GM12878 (cell line): ENCODE data around the gene RPLP2. TPM values are rescaled to one million over a fixed set of nuclear protein-coding genes. Genes with fewer than 3 reads are reported as not detected.

Experiments
- ATAC-seq: fragments of 200-7000 bp; cut with Tn5 transposase; 3 replicates; pipeline ENCODE4 v1.9.1; 2020; ENCODE audit warnings: mild to moderate bottlenecking, moderate library complexity
- BruUV-seq: library from RNA; stranded (reverse); fragments of 400-500 nt; replicated peaks from 2 replicates; lab custom pipeline; 2021; lab: Mats Ljungman, UMichigan
- CTCF ChIA-PET: fragments of 300-600 bp; sonication (Branson Sonifier 250); formaldehyde crosslinking; extraction: SDS; loops from one replicate; lab custom pipeline; 2021; ENCODE audit warnings: inconsistent platforms; lab: Yijun Ruan, JAX
- POLR2A ChIA-PET: fragments of 350-600 bp; formaldehyde crosslinking; extraction: SDS; loops from one replicate; lab custom pipeline; 2021; ENCODE audit warnings: inconsistent platforms; lab: Charles Lee
- RAD21 ChIA-PET: fragments of 300-600 bp; sonication (Branson Sonifier 250); formaldehyde crosslinking; loops from one replicate; lab custom pipeline; 2023; ENCODE audit warnings: antibody characterized with exemption; ENCODE audit not compliant: unreplicated experiment; lab: Charles Lee
- SMC1A ChIA-PET: fragments of 300-600 bp; sonication (Branson Sonifier 250); formaldehyde crosslinking; loops from one replicate; lab custom pipeline; 2023; ENCODE audit not compliant: unreplicated experiment, uncharacterized antibody; lab: Charles Lee
- DNase-seq: peaks from one replicate; pipeline ENCODE4 v3.0.0-alpha.2; 2011; ENCODE audit warnings: low read depth, low spot score
- FAIRE-seq: peaks from 3 replicates; lab custom pipeline; 2011; peaks lifted over from hg19 to GRCh38; lab: Jason Lieb, UNC
- H2AFZ ChIP-seq: 2 replicates; pipeline ENCODE4 v1.6.0; 2011; ENCODE audit warnings: low read depth, low read length, control low read depth; ENCODE audit not compliant: control insufficient read depth
- H3K27ac ChIP-seq: 2 replicates; pipeline ENCODE4 v1.5.1; 2011; ENCODE audit warnings: control low read depth; ENCODE audit not compliant: control insufficient read depth, insufficient read depth
- H3K27me3 ChIP-seq, 2 experiments: replicated peaks in 1 of 2; 2 replicates each; pipeline versions ENCODE4 v1.6.0 to v1.6.1; 2011; ENCODE audit warnings: low read length in 1 of 2; ENCODE audit not compliant: control insufficient read depth in 2 of 2, insufficient read depth in 2 of 2
- H3K36me3 ChIP-seq, 2 experiments: 2 replicates each; pipeline ENCODE4 v1.5.1; 2011; ENCODE audit warnings: low read length in 1 of 2; ENCODE audit not compliant: control insufficient read depth in 2 of 2, insufficient read depth in 2 of 2
- H3K4me1 ChIP-seq: 2 replicates; pipeline ENCODE4 v1.6.1; 2011; ENCODE audit warnings: mild to moderate bottlenecking, low read length, moderate library complexity, mixed read lengths; ENCODE audit not compliant: control insufficient read depth, insufficient read depth
- H3K4me2 ChIP-seq: 2 replicates; pipeline ENCODE4 v1.6.0; 2011; ENCODE audit warnings: control low read depth; ENCODE audit not compliant: control insufficient read depth, insufficient read depth
- H3K4me3 ChIP-seq: fragments of 200-600 bp; sonication (generic); 2 replicates; pipeline ENCODE4 v1.5.1; 2016
- H3K79me2 ChIP-seq: 2 replicates; pipeline ENCODE4 v1.6.0; 2011; ENCODE audit warnings: low read length; ENCODE audit not compliant: control insufficient read depth, insufficient read depth
- H3K9ac ChIP-seq: 2 replicates; pipeline ENCODE4 v1.8.0; 2011; ENCODE audit warnings: low read length, control low read depth, mixed read lengths; ENCODE audit not compliant: control insufficient read depth, insufficient read depth
- H3K9me3 ChIP-seq: replicated peaks from 3 replicates; pipeline ENCODE4 v1.5.1; 2011; ENCODE audit warnings: mild to moderate bottlenecking, low read length; ENCODE audit not compliant: control insufficient read depth, insufficient read depth
- H4K20me1 ChIP-seq: 2 replicates; pipeline ENCODE4 v1.6.0; 2011; ENCODE audit not compliant: control insufficient read depth, insufficient read depth
- BCL3 ChIP-seq: IDR thresholded peaks from 2 replicates; pipeline ENCODE4 v1.6.1; 2011; ENCODE audit warnings: borderline replicate concordance, low read depth, mild to moderate bottlenecking, moderate library complexity, low read length; ENCODE audit not compliant: insufficient read depth, poor library complexity, severe bottlenecking
- BCLAF1 ChIP-seq: fragments of 450-650 bp; IDR thresholded peaks from 2 replicates; pipeline ENCODE4 v1.6.1; 2017; ENCODE audit warnings: antibody characterized with exemption, mild to moderate bottlenecking, moderate library complexity
- CBX3 ChIP-seq: fragments of 200-600 bp; sonication (generic); IDR thresholded peaks from 2 replicates; pipeline ENCODE4 v1.6.1; 2016; ENCODE audit warnings: low read depth, borderline replicate concordance
- CEBPZ ChIP-seq: fragments of 150-350 bp; IDR thresholded peaks from 2 replicates; pipeline ENCODE4 v1.6.1; 2016; ENCODE audit warnings: low read depth, low read length
- EGR1 ChIP-seq, 2 experiments: IDR thresholded peaks; 1 replicate in 1 of 2; 2 replicates in 1 of 2; pipeline ENCODE4 v1.6.1; 2011 to 2012; ENCODE audit warnings: low read depth in 2 of 2, low read length in 2 of 2, borderline replicate concordance in 1 of 2, mild to moderate bottlenecking in 1 of 2, moderate library complexity in 1 of 2
- ETV6 ChIP-seq, 2 experiments: fragments of 450-650 bp in 1 of 2; IDR thresholded peaks in 1 of 2; conservative IDR thresholded peaks in 1 of 2; 2 replicates each; pipeline ENCODE4 v1.6.1; 2014; ENCODE audit warnings: antibody characterized with exemption in 1 of 2, borderline replicate concordance in 1 of 2, low read depth in 1 of 2, mild to moderate bottlenecking in 1 of 2, moderate library complexity in 1 of 2
- GATAD2B ChIP-seq: fragments of 450-650 bp; conservative IDR thresholded peaks from 2 replicates; pipeline ENCODE4 v1.6.1; 2017; ENCODE audit warnings: low read depth, mild to moderate bottlenecking, moderate library complexity
- MEF2B ChIP-seq: fragments of 450-650 bp; IDR thresholded peaks from 2 replicates; pipeline ENCODE4 v1.6.1; 2018; ENCODE audit warnings: mild to moderate bottlenecking, moderate library complexity; ENCODE audit not compliant: partially characterized antibody, poor library complexity, severe bottlenecking
- MLLT1 ChIP-seq: fragments of 450-650 bp; IDR thresholded peaks from 2 replicates; pipeline ENCODE4 v1.6.1; 2016; ENCODE audit warnings: mild to moderate bottlenecking
- MXI1 ChIP-seq: fragments of 150-350 bp; IDR thresholded peaks from 2 replicates; pipeline ENCODE4 v1.6.1; 2011; ENCODE audit warnings: low read depth, mild to moderate bottlenecking, inconsistent platforms, low read length, improper control_type of control experiment
- PAX5 ChIP-seq: IDR thresholded peaks from 2 replicates; pipeline ENCODE4 v1.6.1; 2011; ENCODE audit warnings: low read depth, low read length, borderline replicate concordance
- SMARCA5 ChIP-seq: fragments of 450-650 bp; IDR thresholded peaks from 2 replicates; pipeline ENCODE4 v1.6.1; 2017; ENCODE audit warnings: mild to moderate bottlenecking
- WRNIP1 ChIP-seq: IDR thresholded peaks from 2 replicates; pipeline ENCODE4 v1.6.1; 2011; ENCODE audit warnings: low read depth, low read length, improper control_type of control experiment, borderline replicate concordance
- WGBS: methylation state at CpG from one replicate; pipeline ENCODE4 v1.1.6; 2016; ENCODE audit warnings: low lambda C conversion rate; ENCODE audit not compliant: insufficient replicate concordance, insufficient coverage; ENCODE audit errors: missing lambda C conversion rate; 5-methylcytosine and 5-hydroxymethylcytosine counted together
- in situ Hi-C: fragments of 300-500 bp; cut with MboI; formaldehyde crosslinking; loops from 9 replicates; pipeline ENCODE4 v1.14.3; 2018; ENCODE audit warnings: mixed read lengths
- intact Hi-C: fragments of 100-400 bp; cut with micrococcal nuclease; formaldehyde crosslinking; loops from one replicate; pipeline ENCODE4 v1.14.2; 2022; ENCODE audit not compliant: unreplicated experiment
- polyA plus RNA-seq, 11 experiments: library from polyadenylated mRNA; depleted of rRNA in 4 of 11; unstranded in 6 of 11; stranded (reverse) in 5 of 11; fragments of >200 nt; fragmentation: Nextera tagmentation in 4 of 11; fragmentation: Illumina TruSeq in 1 of 11; extraction: Ambion mirVana in 4 of 11; extraction: Trizol in 1 of 11; gene quantifications; 1 replicate in 1 of 11; 2 replicates in 10 of 11; pipeline versions ENCODE4 v1.2.1 to v1.2.3, GENCODE V29; 2011 to 2016; ENCODE audit warnings: inconsistent platforms in 2 of 11, missing spikeins in 2 of 11, low read depth in 1 of 11
- total RNA-seq, 4 experiments: library from RNA; depleted of rRNA in 3 of 4; stranded (reverse); fragments of >200 nt in 3 of 4; fragmentation: Illumina TruSeq in 1 of 4; extraction: Trizol in 1 of 4; gene quantifications; 2 replicates each; pipeline versions ENCODE4 v1.2.1 to v1.2.3, GENCODE V29; 2013 to 2021

The RPLP2 gene
- total and polyA plus RNA-seq, 10 of the 15 experiments (the other 5 are each of a cell fraction or from before 2014, with no cell fraction given), result 488 to 3,558 (median 1,481) TPM

GRCh38 chr11:847876-848275 lies 38.1 kb downstream of the RPLP2 start:
- H3K36me3 ChIP-seq, result no peaks in the 10 kb centered on the region
- peaks cover 8% of the 10 kb centered on the region for H3K4me1 ChIP-seq
- BruUV-seq, result no TSS peak
- ChIA-PET POLR2A (interaction anchor here (1.0 kb wide), 1 partner anchor 21 kb away, joined by 3 read pairs; no protein-coding TSS in a partner anchor), RAD21 (interaction anchor here (1.3 kb wide), 1 partner anchor 39 kb away, joined by 3 read pairs; the partner anchor contains the start of gene RPLP2), CTCF (interaction anchor here (0.9 to 3.4 kb wide), 5 partner anchors 17 to 207 kb away, joined by 3 to 23 read pairs (median 3); no protein-coding TSS in a partner anchor), SMC1A (no interaction called here)
- no peak overlapping the region for H3K27ac ChIP-seq
- H3K9ac ChIP-seq, result no peak overlapping the region
- no peaks in the 10 kb centered on the region for H3K79me2 ChIP-seq
- no peak for DNase-seq
- no peak overlapping the region for H3K4me3 ChIP-seq
- ATAC-seq, result no peak
- FAIRE-seq, result no peak
- H3K4me2 ChIP-seq, result no peak overlapping the region
- in situ Hi-C loops, result loop anchor here (10.0 kb wide), 2 partner anchors 207 to 1007 kb away; partner anchors contain the start of gene LSP1
- H3K27me3 ChIP-seq, result no peaks in the 10 kb centered on the region; a peak in 1 of 4 replicates
- 42% methylated on average over 18 of the region's 18 CpGs for WGBS
- no peaks in the 10 kb centered on the region for H4K20me1 ChIP-seq
- intact Hi-C loops, result loop anchor here (1.0 kb wide), 1 partner anchor 203 kb away; no protein-coding TSS in a partner anchor
- no peaks in the 10 kb centered on the region for H3K9me3 ChIP-seq
- no peak overlapping the region for H2AFZ ChIP-seq
- no peak for TF ChIP-seq BCLAF1
- TF ChIP-seq MXI1, result no peak
- TF ChIP-seq PAX5, result no peak
- no peak for TF ChIP-seq WRNIP1
- TF ChIP-seq MEF2B, result no peak
- TF ChIP-seq SMARCA5, result no peak
- TF ChIP-seq CBX3, result no peak
- no peak for TF ChIP-seq ETV6 (conservative IDR thresholded peaks at IDR 0.05 in 1 of 2, IDR thresholded peaks at IDR 0.05 in 1 of 2; ENCODE audit: borderline replicate concordance in 1 of 2, low read depth in 1 of 2)
- TF ChIP-seq BCL3, result no peak
- no peak for TF ChIP-seq EGR1 (IDR thresholded peaks at IDR 0.05; ENCODE audit: borderline replicate concordance in 1 of 2, low read depth in 2 of 2, low read length in 2 of 2)
- TF ChIP-seq GATAD2B, result no peak
- TF ChIP-seq CEBPZ, result no peak
- no peak for TF ChIP-seq MLLT1
